ENCODE measurements around the gene PAPPA2.

DNA sequence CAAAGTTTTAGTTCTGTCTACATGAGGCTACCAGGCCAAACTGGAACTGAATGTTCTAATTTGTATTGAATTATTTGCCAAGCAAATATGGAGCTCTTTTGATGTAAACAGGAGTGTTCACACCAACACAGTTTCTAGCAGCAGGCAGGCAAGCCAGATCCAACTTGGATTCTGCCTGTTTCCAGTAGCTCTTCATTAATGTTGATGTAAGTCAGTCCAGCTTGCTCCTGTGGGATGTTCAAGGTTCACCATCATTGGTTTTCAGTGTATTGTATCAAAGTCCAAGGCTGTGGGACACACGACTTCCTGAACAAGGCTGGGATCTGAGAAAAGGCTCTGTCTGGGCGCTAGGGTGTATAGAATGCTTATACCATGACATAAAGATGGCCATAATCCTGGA is 68.1 kb downstream of the PAPPA2 start:
- no peak for TF ChIP-seq CTCF (IDR thresholded peaks at IDR 0.05)
- TF ChIP-seq EZH2 (IDR thresholded peaks at IDR 0.05; ENCODE audit: borderline replicate concordance, insufficient read depth, low read depth, low read length, poor library complexity, severe bottlenecking) = no peak

Data from B cell (primary cell).